NCI-H82 (cell line): ENCODE results near the gene PYGB.

Experiments used
- DNase-seq: peaks from one replicate; lab custom pipeline; 2025; lab: John Stamatoyannopoulos, UW

PYGB gene

GRCh38 chr20:25247956-25248785 is at the start of gene PYGB:
Gene PYGB (plus strand): TSS chr20:25248085. CDS start chr20:25248179, 94 bp downstream.
- peak; percentile 88 for DNase-seq

GRCh38 chr20:25198663-25199383 is 49.1 kb upstream of the PYGB start:
- peak; percentile 27 for DNase-seq

- peak; percentile 57 for DNase-seq
These were observed 48.2 kb upstream of the PYGB start for GRCh38 chr20:25199473-25200260.

- no peak for DNase-seq
These were observed 44.8 kb upstream of the PYGB start for GRCh38 chr20:25203089-25203488.

DNA sequence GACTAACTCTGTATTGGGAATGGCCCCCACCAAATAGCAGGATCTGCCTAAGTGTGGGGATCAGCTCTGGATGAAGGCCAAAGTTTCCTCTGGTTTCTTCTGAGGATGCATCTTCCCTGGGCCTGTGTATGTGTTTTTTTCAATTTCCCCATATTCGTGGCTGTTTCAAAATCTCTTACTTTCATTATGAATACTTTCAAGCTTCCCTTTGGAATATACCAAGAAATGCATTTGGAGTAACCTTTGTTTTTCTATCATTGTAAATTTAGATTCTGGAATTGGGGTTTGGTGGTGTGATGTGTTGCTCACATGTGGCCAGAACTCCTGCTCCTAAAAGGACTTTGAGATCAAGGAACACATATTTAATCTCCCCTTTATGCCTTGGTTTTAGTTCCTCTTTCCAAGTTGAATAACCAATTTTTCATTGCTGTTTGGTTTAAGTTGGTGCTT is 44.0 kb upstream of the PYGB start:
- DNase-seq: no peak

DNA sequence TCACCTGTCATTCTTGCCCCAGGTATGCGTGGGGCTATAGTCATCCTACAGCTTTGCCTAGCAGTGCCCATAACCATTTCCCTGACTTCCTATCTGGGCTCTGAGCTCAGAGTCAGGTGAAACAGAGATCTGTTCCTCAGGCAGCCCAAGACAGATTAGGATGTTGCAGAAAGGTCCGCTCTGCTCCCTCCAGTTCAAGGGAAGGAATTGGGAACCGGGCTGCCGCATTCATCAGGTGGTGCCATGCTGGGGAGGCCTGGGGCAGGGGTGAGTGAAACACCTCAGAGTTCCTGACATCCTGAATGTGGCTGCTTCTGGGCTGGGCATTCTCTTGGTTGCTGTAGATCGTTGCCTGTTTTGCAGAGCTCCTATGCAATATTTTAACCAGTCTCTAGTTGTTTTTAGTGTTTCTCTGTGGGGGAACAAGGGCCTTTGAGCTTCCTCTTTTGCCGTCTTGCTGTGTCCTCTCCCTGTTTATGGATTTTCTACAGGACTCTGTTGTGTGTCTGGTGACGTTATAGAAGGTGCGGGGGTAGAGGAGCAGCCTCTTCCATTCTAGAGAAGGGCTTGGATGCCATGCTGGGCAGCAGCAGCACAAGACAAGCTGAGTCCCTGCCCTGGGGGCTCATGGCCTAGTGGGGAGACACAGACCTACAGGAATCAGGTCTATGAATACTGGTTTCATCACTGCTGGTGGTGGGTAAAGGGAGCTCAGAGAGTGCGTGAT is 43.2 kb upstream of the PYGB start:
- no peak for DNase-seq

DNA sequence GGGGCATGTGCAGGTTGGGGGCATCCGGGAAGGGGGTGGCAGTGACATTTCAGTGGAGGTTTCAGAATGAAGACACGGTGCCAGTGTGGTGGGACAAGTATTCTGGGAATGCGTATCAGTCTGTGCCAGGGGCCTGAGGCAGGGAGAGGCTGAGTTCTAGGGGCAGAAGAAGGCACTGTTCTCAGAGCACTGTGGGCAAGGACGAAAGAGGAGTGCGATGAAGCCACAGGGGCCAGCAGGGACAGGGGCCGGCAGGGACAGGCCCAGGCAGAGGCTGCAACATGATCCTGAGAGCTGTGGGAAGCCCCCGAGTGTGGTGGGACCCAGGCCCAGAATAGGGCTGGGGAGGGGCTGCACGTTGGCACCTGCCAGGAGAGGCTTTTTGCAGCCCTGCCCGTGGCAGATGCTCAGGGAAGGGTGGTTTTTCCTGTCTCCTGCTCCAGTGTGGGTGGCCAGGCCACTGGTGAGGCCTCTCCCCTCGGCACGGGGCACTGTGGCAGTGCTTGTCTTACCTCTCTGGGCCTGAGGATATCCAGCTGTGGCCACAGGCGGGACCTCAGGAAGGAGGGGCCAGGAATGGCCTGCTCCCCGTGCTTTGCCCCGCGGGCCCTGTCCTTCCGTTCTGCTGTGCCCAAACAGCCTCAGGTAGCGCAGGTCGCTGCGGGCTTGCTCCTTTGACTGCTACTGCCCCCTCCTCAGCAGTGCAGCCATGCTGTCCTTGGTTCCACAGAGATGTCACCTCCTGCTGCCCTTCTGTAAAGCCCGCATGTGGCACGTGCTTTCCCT is 42.4 kb upstream of the PYGB start:
- DNase-seq: no peak

DNA sequence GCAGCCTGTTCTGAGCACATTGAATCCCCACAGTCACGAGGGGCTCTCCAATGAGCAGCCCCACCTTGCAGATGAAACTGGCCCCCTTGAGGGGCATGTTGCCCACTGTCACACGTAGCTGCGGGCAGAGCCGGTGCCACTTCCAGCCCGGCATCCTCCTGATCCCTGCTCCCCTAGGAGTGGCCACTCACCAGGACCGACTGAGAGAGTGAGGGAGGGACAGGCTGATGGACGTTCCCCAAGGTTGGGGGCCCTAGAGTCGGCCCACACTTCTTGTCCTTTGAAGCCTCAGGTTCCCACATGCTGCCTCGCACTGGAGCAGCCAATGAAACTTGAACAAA is 41.9 kb upstream of the PYGB start:
- no peak for DNase-seq

DNA sequence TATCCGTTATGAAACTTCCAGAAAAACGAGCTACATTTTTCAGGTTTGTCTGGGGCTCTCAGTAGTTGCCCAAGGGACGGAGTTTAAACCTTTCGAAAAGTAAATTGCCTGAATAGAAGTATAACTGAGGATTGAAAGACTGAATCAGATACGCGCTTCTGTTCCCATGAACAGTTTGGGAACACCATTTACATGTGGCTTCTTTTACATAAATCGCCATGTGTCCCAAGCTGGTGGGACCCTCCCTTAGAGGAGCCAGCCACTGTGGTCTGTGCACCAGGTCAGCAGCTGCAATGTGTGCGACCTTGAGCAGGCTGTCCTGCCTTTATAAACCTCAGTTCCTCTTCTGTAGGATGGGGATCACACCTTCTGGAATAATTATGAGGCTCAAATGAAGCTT is 41.3 kb upstream of the PYGB start:
- no peak for DNase-seq

DNA sequence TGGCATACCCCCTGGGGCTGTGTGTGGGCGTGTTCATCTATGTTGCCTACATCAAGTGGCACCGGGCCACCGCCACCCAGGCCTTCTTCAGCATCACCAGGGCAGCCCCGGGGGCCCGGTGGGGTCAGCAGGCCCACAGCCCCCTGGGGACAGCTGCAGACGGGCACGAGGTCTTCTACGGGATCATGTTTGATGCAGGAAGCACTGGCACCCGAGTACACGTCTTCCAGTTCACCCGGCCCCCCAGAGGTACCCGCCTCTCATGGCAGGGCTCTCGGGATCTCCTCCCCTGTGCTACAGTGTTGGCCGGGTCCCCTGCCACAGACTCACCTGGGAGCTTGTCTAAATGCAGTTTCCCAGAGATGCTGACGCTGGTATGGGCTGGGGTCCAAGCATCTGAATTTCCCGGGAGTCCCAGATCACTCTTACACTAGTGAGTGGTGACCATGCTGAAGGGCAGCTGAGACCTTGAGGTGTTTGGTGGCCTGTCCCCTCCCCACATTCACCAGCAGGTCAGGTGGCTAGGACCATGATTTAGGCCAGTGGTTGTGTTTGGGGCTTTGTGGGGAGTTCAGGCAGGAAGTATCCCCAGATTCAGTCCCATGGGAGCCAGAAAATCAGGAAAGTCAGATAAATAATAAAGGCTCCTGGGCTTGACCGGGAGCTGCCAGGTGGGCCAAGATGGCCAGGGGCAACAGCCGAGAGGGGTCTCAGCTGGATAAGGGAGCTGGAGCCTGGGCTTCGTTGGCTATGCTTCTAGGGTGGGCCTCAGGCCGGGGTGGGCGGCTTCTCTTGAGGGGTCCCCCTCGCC is 40.5 kb upstream of the PYGB start:
- no peak for DNase-seq

DNA sequence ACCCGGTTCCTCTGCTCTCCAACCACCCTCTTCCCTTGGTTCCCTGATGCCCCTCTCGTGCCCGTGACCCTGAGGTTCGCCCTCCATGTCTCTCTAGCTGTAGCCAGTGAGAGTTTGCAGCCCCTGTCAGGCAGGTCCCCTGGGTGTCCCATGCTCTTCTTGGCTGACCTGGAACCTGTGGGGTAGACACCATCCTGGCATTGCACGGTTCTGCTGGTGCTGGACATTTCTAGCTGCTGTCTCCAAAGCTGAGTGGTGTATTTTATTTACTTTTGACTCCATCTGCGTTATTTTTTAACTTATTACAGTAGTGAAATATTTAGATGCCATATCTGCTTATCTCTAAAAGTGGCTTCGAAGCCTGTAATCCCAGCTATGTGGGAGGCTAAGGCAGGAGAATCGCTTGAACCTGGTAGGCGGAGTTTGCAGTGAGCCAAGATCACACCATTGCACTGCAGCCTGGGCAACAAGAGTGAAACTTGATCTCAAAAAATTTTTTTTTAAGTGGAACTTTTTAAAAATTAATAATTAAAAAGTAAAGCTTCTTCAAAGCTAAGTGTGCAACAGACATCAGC is 39.8 kb upstream of the PYGB start:
- no peak for DNase-seq

- DNase-seq: no peak
These were observed 38.5 kb upstream of the PYGB start for GRCh38 chr20:25209400-25209799.

- no peak for DNase-seq
These were observed 38.0 kb upstream of the PYGB start for GRCh38 chr20:25209911-25210310.

- DNase-seq: no peak
These were observed 36.6 kb upstream of the PYGB start for GRCh38 chr20:25211273-25211672.

GRCh38 chr20:25212242-25212641 is 35.6 kb upstream of the PYGB start:
- no peak for DNase-seq

DNA sequence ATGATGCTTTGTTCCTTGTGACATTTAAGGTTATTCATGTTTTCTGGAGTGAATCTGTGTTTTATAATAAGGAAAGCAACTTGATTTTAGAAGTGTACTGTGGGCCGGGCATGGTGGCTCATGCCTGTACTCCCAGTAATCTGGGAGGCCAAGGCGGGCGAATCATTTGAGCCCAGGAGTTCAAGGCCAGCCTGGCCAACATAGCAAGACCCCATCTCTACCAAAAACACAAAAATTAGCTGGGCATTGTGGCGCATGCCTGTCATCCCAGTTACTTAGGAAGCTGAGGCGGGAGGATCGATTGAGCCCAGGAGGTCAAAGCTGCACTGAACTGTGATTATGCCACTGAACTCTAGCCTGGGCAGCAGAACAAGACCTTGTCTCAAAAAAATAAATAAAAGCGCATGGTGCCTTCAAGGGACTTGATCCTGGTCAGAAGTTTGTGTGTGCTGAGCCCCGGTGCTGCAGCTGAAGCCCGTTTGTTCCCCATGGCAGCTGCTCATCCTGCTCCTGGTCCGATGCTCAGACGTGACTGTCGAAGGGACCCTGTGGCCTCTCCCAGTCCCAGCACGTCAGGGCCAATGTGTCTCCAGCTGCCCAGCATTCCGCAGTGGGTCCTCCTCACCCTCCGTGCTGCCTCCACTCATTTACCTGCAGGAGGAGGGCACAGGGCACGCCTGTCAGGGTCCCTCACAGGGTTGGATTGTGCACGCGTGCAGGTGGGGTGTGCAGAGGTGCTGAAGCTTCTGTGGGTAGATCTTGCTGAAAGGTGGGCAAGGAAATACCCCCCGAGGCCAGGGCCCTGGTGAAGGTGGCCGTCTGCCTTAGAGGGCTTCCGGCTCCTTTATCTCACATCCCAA is 34.1 kb upstream of the PYGB start:
- no peak for DNase-seq

- DNase-seq: peak; percentile 62
These were observed 33.5 kb upstream of the PYGB start for GRCh38 chr20:25214426-25214790.

- no peak for DNase-seq
These were observed 33.1 kb upstream of the PYGB start for GRCh38 chr20:25214819-25215218.

GRCh38 chr20:25215521-25215920 is 32.4 kb upstream of the PYGB start:
- DNase-seq: no peak
